Measurements from ENCODE around the gene CREB5. TPM values are rescaled to one million over a fixed set of nuclear protein-coding genes. Genes with fewer than 3 reads are reported as not detected.

CREB5 gene
- total RNA-seq, 1 donor from 2014 or later = 25.7 TPM

- no peak for TF ChIP-seq CTCF (conservative IDR thresholded peaks at IDR 0.05; ENCODE audit: low read depth, low read length)
- DNase-seq (ENCODE audit: low read depth) = no peak
- H3K4me3 ChIP-seq (ENCODE audit: low read depth, low read length) = no peak overlapping the region
These were observed 392.7 kb downstream of the CREB5 start for GRCh38 chr7:28804990-28805389.

- DNase-seq (ENCODE audit: low read depth) = no peak
- no peak overlapping the region for H3K4me3 ChIP-seq (ENCODE audit: low read depth, low read length)
- no peak for TF ChIP-seq CTCF (conservative IDR thresholded peaks at IDR 0.05; ENCODE audit: low read depth, low read length)
These were observed 394.5 kb downstream of the CREB5 start for GRCh38 chr7:28806841-28807240.

GRCh38 chr7:28807396-28807994, 395.2 kb downstream of the CREB5 start:
- no peak for TF ChIP-seq CTCF (conservative IDR thresholded peaks at IDR 0.05; ENCODE audit: low read depth, low read length)
- no peak overlapping the region for H3K4me3 ChIP-seq (ENCODE audit: low read depth, low read length)
- no peak for DNase-seq (ENCODE audit: low read depth)

GRCh38 chr7:28808796-28809533, 396.6 kb downstream of the CREB5 start:
- TF ChIP-seq CTCF (conservative IDR thresholded peaks at IDR 0.05; ENCODE audit: low read depth, low read length) = no peak
- no peak overlapping the region for H3K4me3 ChIP-seq (ENCODE audit: low read depth, low read length)
- no peak for DNase-seq (ENCODE audit: low read depth)

- no peak for DNase-seq (ENCODE audit: low read depth)
- TF ChIP-seq CTCF (conservative IDR thresholded peaks at IDR 0.05; ENCODE audit: low read depth, low read length) = no peak
- no peak overlapping the region for H3K4me3 ChIP-seq (ENCODE audit: low read depth, low read length)
These were observed 398.7 kb downstream of the CREB5 start for GRCh38 chr7:28811008-28811407.

- no peak for DNase-seq (ENCODE audit: low read depth)
- H3K4me3 ChIP-seq (ENCODE audit: low read depth, low read length) = no peak overlapping the region
- no peak for TF ChIP-seq CTCF (conservative IDR thresholded peaks at IDR 0.05; ENCODE audit: low read depth, low read length)
These were observed 399.5 kb downstream of the CREB5 start for GRCh38 chr7:28811701-28812430.
